Transverse colon (tissue), 4 donors: ENCODE results near the gene CCDC179. TPM values are rescaled to one million over a fixed set of nuclear protein-coding genes. Genes with fewer than 3 reads are reported as not detected.

Experiments used
- DNase-seq: peaks from one replicate; pipeline ENCODE4 v3.0.0-alpha.2; 2019
- H3K27ac ChIP-seq, 4 donors: fragments of 200-600 bp; sonication (generic); 2 replicates each; pipeline ENCODE4 v1.5.1; 2016 to 2018; ENCODE audit warnings: inconsistent platforms in 4 of 4
- H3K27me3 ChIP-seq: fragments of 200-600 bp; sonication (generic); 2 replicates; pipeline ENCODE4 v1.5.1; 2017; ENCODE audit warnings: inconsistent platforms
- H3K36me3 ChIP-seq, 4 donors: fragments of 200-600 bp; sonication (generic); 2 replicates each; pipeline ENCODE4 v1.5.1; 2017 to 2019; ENCODE audit warnings: inconsistent platforms in 4 of 4
- H3K4me1 ChIP-seq, 4 donors: fragments of 200-600 bp; sonication (generic); 2 replicates each; pipeline ENCODE4 v1.5.1; 2017 to 2020; ENCODE audit warnings: inconsistent platforms in 4 of 4
- H3K4me3 ChIP-seq, 4 donors: fragments of 200-600 bp; sonication (generic); 1 replicate in 1 of 4; 2 replicates in 3 of 4; pipeline versions ENCODE4 v1.5.1 to v1.6.1; 2017 to 2019; ENCODE audit warnings: inconsistent platforms in 4 of 4
- H3K9me3 ChIP-seq, 2 donors: fragments of 200-600 bp; sonication (generic); 2 replicates each; pipeline ENCODE4 v1.5.1; 2017 to 2019; ENCODE audit warnings: inconsistent platforms in 2 of 2
- CTCF ChIP-seq, 5 experiments: fragments of 200-600 bp in 3 of 5; fragments of 450-650 bp in 2 of 5; sonication (generic) in 3 of 5; IDR thresholded peaks; 1 replicate in 2 of 5; 2 replicates in 3 of 5; pipeline ENCODE4 v1.5.1; 2016 to 2017; ENCODE audit warnings: antibody characterized with exemption in 5 of 5, inconsistent platforms in 3 of 5, mild to moderate bottlenecking in 2 of 5, moderate library complexity in 1 of 5
- EP300 ChIP-seq: sonication (generic); formaldehyde crosslinking; IDR thresholded peaks from one replicate; pipeline ENCODE4 v1.6.1; 2017; ENCODE audit warnings: antibody characterized with exemption, low read depth
- POLR2A ChIP-seq: fragments of 450-650 bp; IDR thresholded peaks from one replicate; pipeline ENCODE4 v1.6.1; 2016; ENCODE audit warnings: antibody characterized with exemption, mild to moderate bottlenecking, moderate library complexity
- POLR2AphosphoS5 ChIP-seq, 3 donors: sonication (generic); formaldehyde crosslinking; IDR thresholded peaks; one replicate each; pipeline ENCODE4 v1.6.1; 2016; ENCODE audit warnings: antibody characterized with exemption in 3 of 3
- WGBS, 2 donors: methylation state at CpG; one replicate each; pipeline ENCODE4 v1.1.5; 2018; ENCODE audit warnings: low coverage in 1 of 2; 5-methylcytosine and 5-hydroxymethylcytosine counted together
- in situ Hi-C, 4 donors: fragments of 200-750 bp; cut with MboI; loops; one replicate each; pipeline versions ENCODE4 v1.15.0 to v1.15.1; 2017; ENCODE audit warnings: low sequenced_read_pairs in 3 of 4, low pct_ligation_motif_present in 1 of 4, low pct_unique_long_range_greater_than_20kb in 1 of 4
- intact Hi-C: fragments of 100-400 bp; cut with DNase I; formaldehyde crosslinking; loops from one replicate; pipeline ENCODE4 v1.15.1; 2023; ENCODE audit warnings: low total_unique reads
- total RNA-seq, 4 donors: library from RNA; depleted of rRNA; stranded (reverse); fragments of >200 nt; gene quantifications; one replicate each; pipeline ENCODE4 v1.1.0, GENCODE V29; 2016

The CCDC179 gene
- not detected for total RNA-seq

- no peak for DNase-seq
Measured at GRCh38 chr11:22860241-22860640, at the start of gene CCDC179. Gene CCDC179 (minus strand): TSS chr11:22860474. CDS start chr11:22860421, 53 bp downstream.

GRCh38 chr11:22903782-22904181, 43.5 kb upstream of the CCDC179 start:
- Histone ChIP-seq H3K4me3 (no peak overlapping the region), H3K27ac (no peak overlapping the region), H3K4me1 (no peaks in the 10 kb centered on the region), H3K9me3 (no peaks in the 10 kb centered on the region), H3K36me3 (no peaks in the 10 kb centered on the region), H3K27me3 (no peaks in the 10 kb centered on the region)
- 75 to 82% methylated on average over 1 of the region's 1 CpG for WGBS, 2 donors
- TF ChIP-seq POLR2A = no peak
- no peak for TF ChIP-seq POLR2AphosphoS5 (IDR thresholded peaks at IDR 0.05)
- TF ChIP-seq CTCF (IDR thresholded peaks at IDR 0.05) = no peak
- TF ChIP-seq EP300 = no peak
- no peak for DNase-seq
- in situ Hi-C loops (no loop called here), intact Hi-C loops (no loop called here)

More at GRCh38 chr11:22860241-22860640, at the start of gene CCDC179:
- Histone ChIP-seq H3K27me3 (no peaks in the 10 kb centered on the region), H3K27ac (no peak within 1 kb of the TSS), H3K36me3 (no peaks in the 10 kb centered on the region), H3K4me3 (no peak within 1 kb of the TSS), H3K4me1 (no peaks in the 10 kb centered on the region), H3K9me3 (no peaks in the 10 kb centered on the region)
- intact Hi-C loops (no loop called here), in situ Hi-C loops (no loop called here)
- TF ChIP-seq EP300 (no peak), CTCF (IDR thresholded peaks at IDR 0.05) (no peak), POLR2A (no peak), POLR2AphosphoS5 (IDR thresholded peaks at IDR 0.05) (no peak)
- WGBS, 2 donors = 94% methylated on average over 4 of the region's 4 CpGs; no CpG with 5 or more reads in 1 of the 2 donors

GRCh38 chr11:22901603-22902002, 41.3 kb upstream of the CCDC179 start:
- WGBS, 2 donors = 81 to 90% methylated on average over 2 to 4 of the region's 4 CpGs
- DNase-seq = no peak
- TF ChIP-seq POLR2AphosphoS5 (IDR thresholded peaks at IDR 0.05) (no peak), EP300 (no peak), CTCF (IDR thresholded peaks at IDR 0.05) (no peak), POLR2A (no peak)
- Histone ChIP-seq H3K4me3 (no peak overlapping the region), H3K27me3 (no peaks in the 10 kb centered on the region), H3K36me3 (no peaks in the 10 kb centered on the region), H3K27ac (no peak overlapping the region), H3K9me3 (no peaks in the 10 kb centered on the region), H3K4me1 (no peaks in the 10 kb centered on the region)
- in situ Hi-C loops = no loop called here
- intact Hi-C loops = no loop called here

- no peak for DNase-seq
- TF ChIP-seq POLR2A (no peak), POLR2AphosphoS5 (IDR thresholded peaks at IDR 0.05) (no peak), CTCF (IDR thresholded peaks at IDR 0.05) (no peak), EP300 (no peak)
- in situ Hi-C loops (no loop called here), intact Hi-C loops (no loop called here)
- no peak overlapping the region for H3K4me3 ChIP-seq
- H3K27me3 ChIP-seq = no peaks in the 10 kb centered on the region
- H3K9me3 ChIP-seq = no peaks in the 10 kb centered on the region
- no peaks in the 10 kb centered on the region for H3K4me1 ChIP-seq
- no peaks in the 10 kb centered on the region for H3K36me3 ChIP-seq
- H3K27ac ChIP-seq = no peak overlapping the region
Measured at GRCh38 chr11:22900764-22901486, 40.7 kb upstream of the CCDC179 start.
